ENCODE data around the gene ITPKC.

Gene ITPKC

DNA sequence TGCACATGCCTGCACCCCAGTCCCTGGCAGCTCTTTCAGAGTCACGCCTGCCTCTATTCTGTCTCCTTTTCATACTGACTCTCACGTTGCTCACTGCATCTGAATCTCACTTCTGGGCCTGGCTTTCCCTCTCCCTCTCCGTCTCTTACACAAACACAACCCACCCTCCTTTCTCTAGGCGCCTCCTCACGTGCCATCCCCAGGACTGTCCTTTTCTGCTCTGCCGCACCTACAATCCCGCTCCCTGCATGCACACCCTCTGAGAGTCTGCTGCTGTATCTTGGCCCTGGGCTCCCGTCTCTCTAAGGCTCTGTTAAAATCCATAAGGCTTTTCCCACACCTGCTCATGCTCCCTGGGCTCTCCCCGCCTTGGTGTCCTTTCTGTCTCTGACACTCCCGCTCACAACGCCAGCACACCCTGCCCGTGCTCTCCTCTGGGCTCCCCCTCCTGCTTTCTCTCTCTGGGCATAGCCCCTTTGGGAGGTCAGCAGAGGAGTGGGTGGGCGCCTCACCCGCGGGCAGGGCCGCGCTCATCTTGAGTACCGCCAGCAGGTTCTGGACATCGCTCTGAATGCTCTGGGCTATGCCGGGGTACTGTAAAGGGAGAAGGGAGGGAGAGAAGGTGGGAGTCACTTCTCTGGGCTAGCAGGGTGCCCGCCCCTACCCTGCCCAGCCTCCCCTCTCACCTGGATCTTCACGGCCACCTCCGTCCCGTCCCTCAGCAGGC is 13.7 kb upstream of the ITPKC start:
- no peak overlapping the region for H3K4me3 ChIP-seq (ENCODE audit: low read length)
- DNase-seq (ENCODE audit: low read depth) = no peak
- no peak for TF ChIP-seq CTCF (IDR thresholded peaks at IDR 0.05; ENCODE audit: insufficient read depth, low read depth, low read length, missing control alignments)

DNA sequence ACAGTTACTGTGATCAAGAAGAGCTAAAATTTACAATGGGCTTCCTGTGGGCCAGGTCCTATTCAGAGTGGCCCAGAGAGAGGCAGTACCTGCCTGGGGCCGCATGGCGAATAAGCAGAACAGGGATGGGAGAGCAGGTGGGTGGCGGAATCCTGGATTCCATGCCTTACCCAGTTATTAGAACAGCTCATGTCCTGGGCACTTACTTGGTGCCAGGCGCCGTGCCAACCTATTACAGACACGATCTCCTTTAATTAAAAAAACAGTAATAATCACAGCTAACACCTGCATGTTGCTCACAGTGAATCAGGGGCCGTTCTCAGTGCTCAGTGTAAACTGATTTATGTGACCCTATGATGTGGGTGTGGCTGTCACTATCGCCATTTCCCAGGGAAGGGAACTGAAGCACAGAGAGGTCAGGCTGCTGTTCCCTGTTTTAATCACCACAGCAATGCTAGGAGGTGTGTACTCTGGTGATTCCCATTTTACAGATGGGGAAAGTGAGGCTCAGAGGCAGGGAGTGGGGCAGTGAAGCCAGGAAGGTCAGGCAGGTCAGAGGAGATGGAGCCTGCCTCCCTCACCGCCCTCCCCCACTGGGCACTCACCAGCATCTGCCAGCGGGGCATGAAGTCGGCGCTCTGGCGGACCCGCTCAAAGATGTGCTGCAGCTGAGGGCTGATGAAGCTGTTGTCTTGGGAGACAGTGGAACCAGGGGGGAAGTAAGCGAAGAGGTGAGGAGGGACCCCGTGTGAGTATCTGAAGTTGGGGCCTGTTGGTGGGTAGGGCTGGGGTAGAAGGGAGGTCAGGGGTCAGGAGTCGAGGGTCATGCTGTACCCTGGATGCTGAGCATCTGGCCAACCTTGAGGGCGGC is 12.2 kb upstream of the ITPKC start:
- no peak for TF ChIP-seq CTCF (IDR thresholded peaks at IDR 0.05; ENCODE audit: insufficient read depth, low read depth, low read length, missing control alignments)
- DNase-seq (ENCODE audit: low read depth) = no peak
- no peak overlapping the region for H3K4me3 ChIP-seq (ENCODE audit: low read length)

- no peak for TF ChIP-seq CTCF (IDR thresholded peaks at IDR 0.05; ENCODE audit: insufficient read depth, low read depth, low read length, missing control alignments)
- H3K4me3 ChIP-seq (ENCODE audit: low read length) = no peak overlapping the region
- DNase-seq (ENCODE audit: low read depth) = no peak
Observed at GRCh38 chr19:40705362-40705651, 11.6 kb upstream of the ITPKC start.

GRCh38 chr19:40705950-40706619 is 10.8 kb upstream of the ITPKC start:
- H3K4me3 ChIP-seq (ENCODE audit: low read length) = no peak overlapping the region
- no peak for DNase-seq (ENCODE audit: low read depth)
- no peak for TF ChIP-seq CTCF (IDR thresholded peaks at IDR 0.05; ENCODE audit: insufficient read depth, low read depth, low read length, missing control alignments)

- TF ChIP-seq CTCF (IDR thresholded peaks at IDR 0.05; ENCODE audit: insufficient read depth, low read depth, low read length, missing control alignments) = no peak
- no peak for DNase-seq (ENCODE audit: low read depth)
- no peak overlapping the region for H3K4me3 ChIP-seq (ENCODE audit: low read length)
Observed at GRCh38 chr19:40707615-40708014, 9.3 kb upstream of the ITPKC start.

- no peak for TF ChIP-seq CTCF (IDR thresholded peaks at IDR 0.05; ENCODE audit: insufficient read depth, low read depth, low read length, missing control alignments)
- DNase-seq (ENCODE audit: low read depth) = no peak
- H3K4me3 ChIP-seq (ENCODE audit: low read length) = no peak overlapping the region
Observed at GRCh38 chr19:40709817-40710216, 7.1 kb upstream of the ITPKC start.

Data from epithelial cell of esophagus (primary cell).